Hepatocyte (in vitro differentiated cells): ENCODE measurements around the gene CPB2.
A peak's percentile ranks its signal among the peaks of the same experiment; 100 is the strongest.

Experiments used
- CTCF ChIP-seq: fragments of 200-600 bp; sonication (generic); IDR thresholded peaks from 2 replicates; pipeline ENCODE4 v1.5.1; 2016; ENCODE audit warnings: antibody characterized with exemption, mild to moderate bottlenecking; ENCODE audit not compliant: poor library complexity
- EZH2 ChIP-seq: fragments of 200-600 bp; sonication (generic); IDR thresholded peaks from 2 replicates; pipeline ENCODE4 v1.6.1; 2016; ENCODE audit warnings: antibody characterized with exemption, mild to moderate bottlenecking, borderline replicate concordance
- EZH2phosphoT487 ChIP-seq: fragments of 200-600 bp; sonication (generic); IDR thresholded peaks from one replicate; pipeline ENCODE4 v1.6.1; 2018; ENCODE audit warnings: antibody characterized with exemption, mild to moderate bottlenecking, low read depth, moderate library complexity; ENCODE audit not compliant: unreplicated experiment, severe bottlenecking

DNA sequence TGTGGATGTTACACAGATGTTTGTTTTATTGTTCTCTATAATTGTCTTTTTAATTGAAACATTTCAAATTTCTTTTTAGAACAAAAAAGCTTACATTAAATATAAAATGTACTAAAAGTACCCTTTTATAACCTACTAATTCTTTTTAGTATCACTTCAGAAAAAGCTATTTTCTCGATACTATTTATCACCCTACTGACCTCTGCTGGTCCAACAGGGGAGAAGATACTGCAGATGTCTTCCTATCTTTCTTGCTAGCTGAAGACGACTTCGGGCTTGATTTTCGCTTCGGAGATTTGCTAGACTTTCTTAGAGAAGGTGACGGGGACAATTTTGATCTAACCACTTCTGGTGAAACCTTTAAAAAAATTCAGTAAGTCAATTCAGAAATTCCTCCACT lies 94.7 kb downstream of the CPB2 start:
- no peak for TF ChIP-seq EZH2phosphoT487
- peak; percentile 50 for TF ChIP-seq CTCF
- no peak for TF ChIP-seq EZH2
